Muscle layer of duodenum (tissue), 2 donors: ENCODE results near the gene HIF1AN.

Source experiments
- H3K27ac ChIP-seq: one replicate; pipeline ENCODE4 v1.7.0; 2013; ENCODE audit warnings: mild to moderate bottlenecking, low read length
- H3K27me3 ChIP-seq: one replicate; pipeline ENCODE4 v1.7.0; 2013; ENCODE audit warnings: low read depth, mild to moderate bottlenecking, control low read depth, low read length
- H3K36me3 ChIP-seq, 2 donors: one replicate each; pipeline ENCODE4 v1.7.0; 2013; ENCODE audit warnings: low read length in 2 of 2, control low read depth in 1 of 2, mild to moderate bottlenecking in 1 of 2; ENCODE audit not compliant: insufficient read depth in 2 of 2, control insufficient read depth in 1 of 2
- H3K4me1 ChIP-seq, 2 donors: one replicate each; pipeline ENCODE4 v1.7.0; 2013; ENCODE audit warnings: low read length in 2 of 2, mild to moderate bottlenecking in 2 of 2, control low read depth in 1 of 2, moderate library complexity in 1 of 2; ENCODE audit not compliant: insufficient read depth in 2 of 2, control insufficient read depth in 1 of 2
- H3K4me3 ChIP-seq, 2 donors: one replicate each; pipeline ENCODE4 v1.7.0; 2013; ENCODE audit warnings: low read length in 2 of 2, low read depth in 1 of 2, mild to moderate bottlenecking in 1 of 2
- H3K9me3 ChIP-seq, 2 donors: one replicate each; pipeline ENCODE4 v1.7.0; 2013; ENCODE audit warnings: low read length in 2 of 2, control low read depth in 1 of 2, mild to moderate bottlenecking in 1 of 2; ENCODE audit not compliant: control insufficient read depth in 1 of 2
- donor health status: healthy.

The HIF1AN gene

GRCh38 chr10:100535715-100536353 is at the start of gene HIF1AN:
Gene HIF1AN, plus strand, starts transcription at chr10:100535943. Its CDS starts 16 bp downstream, at chr10:100535959.
- H3K4me1 ChIP-seq, result peaks cover 11 to 36% of the 10 kb centered on the region in 2 donors
- H3K27ac ChIP-seq, result peak within 1 kb of the TSS; percentile 51
- no peaks in the 10 kb centered on the region for H3K27me3 ChIP-seq

GRCh38 chr10:100487529-100487928 is 48.2 kb upstream of the HIF1AN start:
- Histone ChIP-seq H3K36me3 (peaks cover 27 to 56% of the 10 kb centered on the region in 2 donors), H3K27me3 (peaks cover 4% of the 10 kb centered on the region), H3K4me3 (no peak overlapping the region), H3K27ac (no peak overlapping the region), H3K4me1 (peaks cover 0 to 7% of the 10 kb centered on the region in 2 donors), H3K9me3 (no peaks in the 10 kb centered on the region)

More at GRCh38 chr10:100535715-100536353, at the start of gene HIF1AN:
- H3K9me3 ChIP-seq, result no peaks in the 10 kb centered on the region
- peak within 1 kb of the TSS; percentile 89 to 94 for H3K4me3 ChIP-seq
- peaks cover 22% of the 10 kb centered on the region in 2 donors for H3K36me3 ChIP-seq

- Histone ChIP-seq H3K27me3 (no peaks in the 10 kb centered on the region), H3K4me1 (no peaks in the 10 kb centered on the region), H3K4me3 (no peak overlapping the region), H3K36me3 (peaks cover 27 to 57% of the 10 kb centered on the region in 2 donors), H3K9me3 (no peaks in the 10 kb centered on the region), H3K27ac (no peak overlapping the region)
These were observed 46.3 kb upstream of the HIF1AN start for GRCh38 chr10:100489396-100489795.

GRCh38 chr10:100490531-100490930 is 45.2 kb upstream of the HIF1AN start:
- H3K4me1 ChIP-seq, result no peaks in the 10 kb centered on the region
- H3K9me3 ChIP-seq, result no peaks in the 10 kb centered on the region
- H3K36me3 ChIP-seq, result peaks cover 27 to 63% of the 10 kb centered on the region in 2 donors
- H3K4me3 ChIP-seq, result no peak overlapping the region
- no peaks in the 10 kb centered on the region for H3K27me3 ChIP-seq
- no peak overlapping the region for H3K27ac ChIP-seq

- H3K27ac ChIP-seq, result no peak overlapping the region
- H3K4me1 ChIP-seq, result no peaks in the 10 kb centered on the region
- H3K36me3 ChIP-seq, result peaks cover 41 to 78% of the 10 kb centered on the region in 2 donors
- no peak overlapping the region for H3K4me3 ChIP-seq
- no peaks in the 10 kb centered on the region for H3K9me3 ChIP-seq
- no peaks in the 10 kb centered on the region for H3K27me3 ChIP-seq
These were observed 39.2 kb upstream of the HIF1AN start for GRCh38 chr10:100496567-100496966.

GRCh38 chr10:100498059-100498458 is 37.7 kb upstream of the HIF1AN start:
- Histone ChIP-seq H3K27ac (no peak overlapping the region), H3K36me3 (peaks cover 54 to 85% of the 10 kb centered on the region in 2 donors), H3K4me3 (no peak overlapping the region), H3K9me3 (no peaks in the 10 kb centered on the region), H3K4me1 (no peaks in the 10 kb centered on the region), H3K27me3 (no peaks in the 10 kb centered on the region)

- Histone ChIP-seq H3K4me1 (no peaks in the 10 kb centered on the region), H3K9me3 (no peaks in the 10 kb centered on the region), H3K27ac (no peak overlapping the region), H3K36me3 (peaks cover 59 to 84% of the 10 kb centered on the region in 2 donors), H3K27me3 (no peaks in the 10 kb centered on the region), H3K4me3 (no peak overlapping the region)
These were observed 34.3 kb upstream of the HIF1AN start for GRCh38 chr10:100501423-100501822.

- Histone ChIP-seq H3K9me3 (no peaks in the 10 kb centered on the region), H3K4me3 (no peak overlapping the region), H3K36me3 (peaks cover 44 to 84% of the 10 kb centered on the region in 2 donors), H3K27ac (no peak overlapping the region), H3K27me3 (no peaks in the 10 kb centered on the region), H3K4me1 (no peaks in the 10 kb centered on the region)
These were observed 32.7 kb upstream of the HIF1AN start for GRCh38 chr10:100502926-100503494.

- H3K9me3 ChIP-seq, result no peaks in the 10 kb centered on the region
- no peaks in the 10 kb centered on the region for H3K4me1 ChIP-seq
- peaks cover 41 to 80% of the 10 kb centered on the region in 2 donors for H3K36me3 ChIP-seq
- H3K4me3 ChIP-seq, result no peak overlapping the region
- no peaks in the 10 kb centered on the region for H3K27me3 ChIP-seq
- no peak overlapping the region for H3K27ac ChIP-seq
These were observed 31.6 kb upstream of the HIF1AN start for GRCh38 chr10:100504096-100504495.

- Histone ChIP-seq H3K27ac (no peak overlapping the region), H3K36me3 (peaks cover 33 to 80% of the 10 kb centered on the region in 2 donors), H3K27me3 (no peaks in the 10 kb centered on the region), H3K4me3 (no peak overlapping the region), H3K4me1 (no peaks in the 10 kb centered on the region), H3K9me3 (no peaks in the 10 kb centered on the region)
These were observed 30.6 kb upstream of the HIF1AN start for GRCh38 chr10:100505164-100505563.

GRCh38 chr10:100506596-100507356 is 29.0 kb upstream of the HIF1AN start:
- Histone ChIP-seq H3K4me3 (no peak overlapping the region), H3K4me1 (no peaks in the 10 kb centered on the region), H3K27me3 (no peaks in the 10 kb centered on the region), H3K9me3 (no peaks in the 10 kb centered on the region), H3K36me3 (peaks cover 26 to 78% of the 10 kb centered on the region in 2 donors), H3K27ac (no peak overlapping the region)
